Lung (tissue), 12 donors: ENCODE data around the gene OAF. TPM values are rescaled to one million over a fixed set of nuclear protein-coding genes. Genes with fewer than 3 reads are reported as not detected.
A peak's percentile ranks its signal among the peaks of the same experiment; 100 is the strongest.

Experiments
- ATAC-seq: fragments of 200-7000 bp; cut with Tn5 transposase; one replicate; pipeline ENCODE4 v1.9.1; 2020; ENCODE audit warnings: moderate number of reproducible peaks; ENCODE audit not compliant: insufficient read depth, low FRiP score
- DNase-seq, 3 donors: peaks; one replicate each; pipeline ENCODE4 v3.0.0-alpha.2; 2013 to 2017
- H3K27ac ChIP-seq, 2 donors: one replicate each; pipeline ENCODE4 v1.5.1; 2013; ENCODE audit warnings: mild to moderate bottlenecking in 2 of 2, moderate library complexity in 2 of 2, control low read depth in 1 of 2, inconsistent platforms in 1 of 2, low read depth in 1 of 2, low read length in 1 of 2
- H3K27me3 ChIP-seq, 3 donors: one replicate each; pipeline ENCODE4 v1.5.1; 2013; ENCODE audit warnings: low read length in 2 of 3; ENCODE audit not compliant: control insufficient read depth in 3 of 3, insufficient read depth in 3 of 3
- H3K36me3 ChIP-seq, 4 donors: one replicate each; pipeline ENCODE4 v1.5.1; 2013; ENCODE audit warnings: low read length in 4 of 4, mild to moderate bottlenecking in 1 of 4, moderate library complexity in 1 of 4; ENCODE audit not compliant: control insufficient read depth in 4 of 4, insufficient read depth in 4 of 4
- H3K4me1 ChIP-seq, 5 donors: one replicate each; pipeline ENCODE4 v1.5.1; 2013; ENCODE audit warnings: low read length in 5 of 5, mild to moderate bottlenecking in 2 of 5, moderate library complexity in 1 of 5; ENCODE audit not compliant: control insufficient read depth in 5 of 5, insufficient read depth in 5 of 5
- H3K4me3 ChIP-seq: one replicate; pipeline ENCODE4 v1.5.1; 2013; ENCODE audit warnings: mild to moderate bottlenecking, control low read depth, moderate library complexity
- H3K9ac ChIP-seq, 2 donors: one replicate each; pipeline ENCODE4 v1.5.1; 2013; ENCODE audit warnings: low read length in 2 of 2, control low read depth in 1 of 2; ENCODE audit not compliant: insufficient read depth in 1 of 2
- H3K9me3 ChIP-seq, 4 donors: one replicate each; pipeline ENCODE4 v1.5.1; 2013; ENCODE audit warnings: low read length in 3 of 4, mild to moderate bottlenecking in 1 of 4, moderate library complexity in 1 of 4; ENCODE audit not compliant: control insufficient read depth in 4 of 4, insufficient read depth in 3 of 4
- CTCF ChIP-seq: IDR thresholded peaks from 2 replicates; pipeline ENCODE4 v1.5.1; 2012; ENCODE audit warnings: mild to moderate bottlenecking; ENCODE audit errors: control extremely low read depth, extremely low read depth
- WGBS, 2 donors: extraction: QIAGEN DNeasy Blood & Tissue Kit; methylation state at CpG; one replicate each; pipeline ENCODE4 v1.1.7; 2013; 5-methylcytosine and 5-hydroxymethylcytosine counted together
- polyA plus RNA-seq, 2 donors: library from polyadenylated mRNA; stranded (reverse); fragments of 200-250 nt; gene quantifications; one replicate each; pipeline ENCODE4 v1.2.1, GENCODE V29; 2013
- total RNA-seq, 2 donors: library from RNA; depleted of rRNA in 1 of 2; stranded (reverse); fragments of >200 nt in 1 of 2; gene quantifications; one replicate each; pipeline ENCODE4 v1.2.1, GENCODE V29; 2014 to 2021
- donor health status: control.
- donor health status: control.
- donor health status: Bipolar disorder and iron deficiency.
- donor health status: healthy.
- donor health status: DM: yes; HTN: yes; CAD: no.

Gene OAF
- total and polyA plus RNA-seq, 4 donors = 7.7 to 27.4 (median 12.0) TPM

GRCh38 chr11:120212926-120213325 lies 2.1 kb downstream of the OAF start:
- no peaks in the 10 kb centered on the region for H3K27me3 ChIP-seq
- no peak for DNase-seq
- 90 to 93% methylated on average over 2 of the region's 2 CpGs for WGBS, 2 donors
- no peak overlapping the region for H3K4me3 ChIP-seq
- TF ChIP-seq CTCF = no peak
- no peaks in the 10 kb centered on the region for H3K9me3 ChIP-seq
- no peak overlapping the region for H3K27ac ChIP-seq
- H3K9ac ChIP-seq = peak overlapping the region in 1 of 2 donors; percentile 64
- H3K4me1 ChIP-seq = peaks cover 0 to 48% (median 9%) of the 10 kb centered on the region in 5 donors
- peaks cover 0 to 5% (median 0%) of the 10 kb centered on the region in 4 donors for H3K36me3 ChIP-seq
- no peak for ATAC-seq

GRCh38 chr11:120214581-120214980 lies 3.7 kb downstream of the OAF start:
- TF ChIP-seq CTCF = no peak
- Histone ChIP-seq H3K36me3 (peaks cover 0 to 5% (median 0%) of the 10 kb centered on the region in 4 donors), H3K9ac (no peak overlapping the region), H3K27me3 (no peaks in the 10 kb centered on the region), H3K4me3 (no peak overlapping the region), H3K9me3 (no peaks in the 10 kb centered on the region), H3K27ac (no peak overlapping the region), H3K4me1 (peaks cover 0 to 48% (median 15%) of the 10 kb centered on the region in 5 donors)
- 95 to 99% methylated on average over 7 of the region's 7 CpGs for WGBS, 2 donors
- no peak for ATAC-seq
- DNase-seq = no peak

GRCh38 chr11:120215634-120216033 lies 4.8 kb downstream of the OAF start:
- DNase-seq = peak in 1 of 3 donors; percentile 26

More at GRCh38 chr11:120215634-120216033, 4.8 kb downstream of the OAF start:
- H3K4me3 ChIP-seq = no peak overlapping the region
- H3K9me3 ChIP-seq = no peaks in the 10 kb centered on the region
- no peak overlapping the region for H3K9ac ChIP-seq
- peaks cover 0 to 12% (median 2%) of the 10 kb centered on the region in 4 donors for H3K36me3 ChIP-seq
- no peaks in the 10 kb centered on the region for H3K27me3 ChIP-seq
- no peak for ATAC-seq
- H3K27ac ChIP-seq = no peak overlapping the region
- peaks cover 0 to 40% (median 12%) of the 10 kb centered on the region in 5 donors for H3K4me1 ChIP-seq
- TF ChIP-seq CTCF = no peak
- WGBS, 2 donors = 66 to 91% methylated on average over 5 of the region's 5 CpGs
